Astrocyte of the spinal cord (primary cell): ENCODE data around the gene IFRD1.
A peak's percentile ranks its signal among the peaks of the same experiment; 100 is the strongest.

Experiments used
- DNase-seq: peaks from one replicate; pipeline ENCODE4 v3.0.0; 2011; ENCODE audit warnings: low read depth, low spot score
- H3K4me3 ChIP-seq: 2 replicates; pipeline ENCODE4 v1.5.1; 2011; ENCODE audit warnings: low read depth, mild to moderate bottlenecking, low read length, moderate library complexity
- CTCF ChIP-seq: IDR thresholded peaks from 2 replicates; pipeline ENCODE4 v1.5.1; 2012; ENCODE audit warnings: low read depth, mild to moderate bottlenecking, low read length, inconsistent platforms
- in situ Hi-C: cut with HindIII; loops from 2 replicates; pipeline ENCODE4 v1.10.0; 2017; ENCODE audit warnings: low sequenced_read_pairs

The IFRD1 gene

GRCh38 chr7:112481833-112482670 lies 31.8 kb downstream of the IFRD1 start:
- H3K4me3 ChIP-seq: no peak overlapping the region
- peak; percentile 93 for DNase-seq
- in situ Hi-C loops: no loop called here
- TF ChIP-seq CTCF: no peak

- in situ Hi-C loops: no loop called here
- no peak overlapping the region for H3K4me3 ChIP-seq
- peak; percentile 97 for DNase-seq
- no peak for TF ChIP-seq CTCF
Observed at GRCh38 chr7:112484671-112485167, 34.5 kb downstream of the IFRD1 start.

- DNase-seq: no peak
- no peak for TF ChIP-seq CTCF
- in situ Hi-C loops: no loop called here
- H3K4me3 ChIP-seq: no peak overlapping the region
Observed at GRCh38 chr7:112485766-112486165, 35.5 kb downstream of the IFRD1 start.

- in situ Hi-C loops: no loop called here
- TF ChIP-seq CTCF: no peak
Observed at GRCh38 chr7:112487457-112488263, 37.4 kb downstream of the IFRD1 start.

GRCh38 chr7:112488264-112488552 lies 37.9 kb downstream of the IFRD1 start:
- no peak overlapping the region for H3K4me3 ChIP-seq
- no peak for DNase-seq
- in situ Hi-C loops: no loop called here
- TF ChIP-seq CTCF: no peak

More at GRCh38 chr7:112487457-112488263, 37.4 kb downstream of the IFRD1 start:
- DNase-seq: no peak
- H3K4me3 ChIP-seq: no peak overlapping the region

GRCh38 chr7:112492186-112492585 lies 41.9 kb downstream of the IFRD1 start:
- TF ChIP-seq CTCF: no peak
- no peak for DNase-seq
- in situ Hi-C loops: no loop called here
- H3K4me3 ChIP-seq: no peak overlapping the region
